Fibroblast of skin of back (primary cell): ENCODE results near the gene ANKS1B. TPM values are rescaled to one million over a fixed set of nuclear protein-coding genes. Genes with fewer than 3 reads are reported as not detected.
"Not testable (repeated sequence)": the region's sequence is repeated elsewhere in the genome, so short reads cannot be mapped to it uniquely, and the experiment has no call there.

Source experiments
- DNase-seq: peaks from one replicate; pipeline ENCODE4 v3.0.0-alpha.2; 2013
- polyA plus RNA-seq, 2 experiments: library from polyadenylated mRNA; unstranded; fragments of 120-200 nt; gene quantifications; one replicate each; pipeline ENCODE4 v1.2.1, GENCODE V29; 2013; ENCODE audit not compliant: insufficient read length in 2 of 2

Gene ANKS1B
- polyA plus RNA-seq (2013, experiment 1 of 2; ENCODE audit: insufficient read length), result 0.63 TPM
- polyA plus RNA-seq (2013, experiment 2 of 2; ENCODE audit: insufficient read length), result 0.55 TPM

- DNase-seq, result peak; percentile 37
Measured at GRCh38 chr12:99984271-99985128, at the start of gene ANKS1B. ANKS1B (minus strand) TSS chr12:99984936; CDS start chr12:99984237, 699 bp downstream.

DNA sequence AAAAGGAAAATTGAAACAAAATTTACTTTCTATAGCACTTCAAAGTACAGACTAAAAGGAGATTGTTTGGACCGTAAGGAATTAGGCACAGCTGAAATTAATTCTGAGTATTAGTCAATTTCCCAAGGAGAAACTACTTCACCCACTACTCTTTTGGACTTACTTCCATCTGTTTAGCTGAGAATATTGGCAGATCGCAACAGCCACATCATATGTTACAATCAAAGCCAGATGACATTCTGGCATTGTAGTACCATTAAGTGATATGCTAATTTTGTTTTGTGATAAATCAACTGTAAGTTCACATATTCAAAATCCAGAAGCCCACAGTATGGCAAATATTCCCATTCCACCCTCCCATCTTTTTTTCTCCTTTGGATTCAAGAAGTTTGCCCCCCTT, 47.1 kb upstream of the ANKS1B start:
- no peak for DNase-seq

GRCh38 chr12:100027671-100028070, 42.9 kb upstream of the ANKS1B start:
- no peak for DNase-seq

DNA sequence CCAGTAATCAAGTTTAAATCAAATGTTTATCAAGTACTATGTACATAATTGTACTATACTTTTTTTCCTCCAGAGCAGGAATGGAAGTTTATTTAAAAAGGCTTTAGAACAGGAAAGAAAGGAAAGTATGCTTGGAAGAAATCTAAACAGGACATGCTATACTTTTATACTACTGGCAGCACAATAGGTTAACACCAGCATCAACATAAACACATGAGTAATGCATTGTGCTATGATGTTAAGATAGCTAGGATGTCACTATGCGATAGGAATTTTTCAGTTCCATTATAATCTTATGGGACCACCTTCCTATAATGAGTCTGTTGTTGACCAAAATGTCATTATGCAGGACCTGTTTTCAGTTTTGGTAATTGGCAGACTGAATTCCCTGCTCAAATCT, 41.5 kb upstream of the ANKS1B start:
- DNase-seq, result peak; percentile 1

- peak; percentile 5 for DNase-seq
Measured at GRCh38 chr12:100024974-100025555, 40.3 kb upstream of the ANKS1B start.

GRCh38 chr12:100020370-100020769, 35.6 kb upstream of the ANKS1B start:
- DNase-seq, result no peak

- DNase-seq, result no peak
Measured at GRCh38 chr12:100017056-100017455, 32.3 kb upstream of the ANKS1B start.

GRCh38 chr12:100016304-100016703, 31.6 kb upstream of the ANKS1B start:
- DNase-seq, result not testable (repeated sequence)

DNA sequence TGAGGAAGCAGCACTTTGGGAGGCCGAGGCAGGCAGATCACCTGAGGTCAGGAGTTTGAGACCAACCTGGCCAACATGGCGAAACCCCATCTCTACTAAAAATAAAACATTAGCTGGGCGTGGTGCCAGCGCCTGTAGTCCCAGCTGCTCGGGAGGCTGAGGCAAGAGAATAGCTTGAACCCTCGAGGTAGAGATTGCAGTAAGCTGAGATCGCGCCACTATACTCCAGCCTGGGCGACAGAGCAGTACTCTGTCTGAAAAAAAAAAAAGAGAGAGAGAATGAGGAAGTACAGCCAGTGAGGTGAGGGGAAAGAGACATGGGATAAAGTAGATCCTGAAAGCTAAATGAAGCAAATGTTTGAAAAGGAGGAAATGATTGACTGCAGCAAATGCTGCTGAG, 21.1 kb upstream of the ANKS1B start:
- not testable (repeated sequence) for DNase-seq

GRCh38 chr12:99997806-99998205, 13.1 kb upstream of the ANKS1B start:
- no peak for DNase-seq

DNA sequence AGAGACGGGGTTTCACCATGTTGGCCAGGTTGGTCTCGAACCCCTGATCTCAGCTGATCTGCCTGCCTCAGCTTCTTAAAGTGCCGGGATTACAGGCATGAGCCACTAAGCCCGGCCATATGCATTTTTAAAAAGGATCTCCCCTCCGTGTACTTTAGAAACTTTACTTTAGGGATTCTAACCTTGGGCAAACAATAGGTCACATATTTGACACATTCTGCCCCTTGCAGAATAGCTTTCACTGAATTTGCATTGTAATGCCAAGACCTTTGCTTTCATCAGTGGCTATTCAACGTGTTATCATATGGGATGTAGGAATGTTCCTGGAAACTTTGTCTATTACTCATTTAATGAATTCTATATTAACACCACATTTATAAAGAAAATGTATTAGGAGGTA, 11.4 kb upstream of the ANKS1B start:
- DNase-seq, result no peak

DNA sequence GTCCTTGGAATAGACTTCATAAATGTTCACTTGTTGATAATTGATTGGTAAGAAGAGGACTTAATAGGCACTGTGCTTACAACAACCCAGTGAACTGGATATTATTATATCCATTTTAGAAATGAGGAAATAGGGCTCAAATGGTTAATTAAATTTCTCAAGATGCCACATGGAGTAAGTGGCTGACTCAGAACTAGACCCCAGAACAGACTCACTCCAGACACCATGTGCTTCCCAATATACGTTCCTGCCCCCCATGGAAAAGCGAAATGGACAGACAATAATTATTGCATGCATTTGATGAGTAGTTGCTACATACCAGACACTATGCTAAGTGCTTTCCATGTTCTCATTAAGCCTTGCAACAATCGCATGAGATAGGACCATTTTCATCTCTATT, 895 bp upstream of the ANKS1B start:
- DNase-seq, result no peak

DNA sequence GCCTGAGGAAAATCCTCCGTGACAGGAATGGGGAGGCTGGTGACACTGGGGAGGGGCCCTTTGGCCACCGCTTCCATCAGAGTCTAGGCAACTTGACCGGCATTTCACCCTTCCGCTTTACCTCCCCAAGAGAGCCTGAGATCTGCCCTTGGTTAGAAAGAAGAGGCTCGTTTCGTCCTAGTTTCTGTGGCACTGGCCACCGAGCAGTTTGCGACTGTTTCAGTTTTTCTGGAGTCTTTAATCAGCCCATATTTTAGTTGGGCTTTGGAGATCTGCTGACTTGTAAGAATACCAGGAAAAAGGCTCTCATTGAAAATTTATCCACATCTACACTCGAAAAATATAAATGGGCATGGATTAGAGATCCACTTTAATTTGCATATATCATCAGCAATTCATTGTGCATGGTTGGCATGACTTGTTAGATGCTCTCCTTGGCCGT, 414 bp upstream of the ANKS1B start:
- no peak for DNase-seq

DNA sequence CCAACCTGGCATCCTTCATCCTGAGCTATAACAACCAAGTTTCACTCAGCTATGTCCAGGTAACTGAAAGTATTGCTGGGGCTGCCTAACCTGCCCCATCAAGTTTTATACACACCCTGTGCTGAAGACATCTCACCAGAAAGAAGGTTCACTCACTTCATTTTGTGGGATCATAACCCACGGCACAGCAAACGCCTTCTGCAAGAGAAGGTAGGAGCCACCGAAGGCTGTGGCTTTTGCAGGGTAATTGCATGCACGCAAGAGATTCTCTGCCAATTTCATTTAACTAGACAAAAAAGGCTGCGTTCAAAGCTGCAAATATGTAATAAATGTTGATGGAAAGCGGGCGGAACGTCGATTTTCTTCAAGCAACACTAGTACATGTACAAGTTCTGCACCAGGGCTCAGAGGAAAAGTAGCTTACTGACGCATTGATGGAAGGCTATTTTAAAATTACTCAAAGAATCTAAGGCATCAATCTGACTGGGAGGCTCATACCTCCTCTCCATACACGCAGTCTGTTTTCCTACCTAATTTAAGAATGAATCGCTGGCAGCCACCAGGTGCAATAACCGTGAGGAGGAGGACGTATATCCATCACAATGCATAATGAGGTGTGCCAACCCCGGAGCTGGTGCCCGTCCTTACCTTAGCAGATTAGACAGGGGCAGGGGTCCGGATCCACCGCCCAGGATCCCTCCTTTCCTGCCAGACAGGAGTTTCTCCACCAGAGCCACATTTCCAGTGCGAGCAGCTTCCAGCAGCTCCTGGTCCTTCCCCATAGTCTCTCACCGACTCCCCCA, 1.1 kb downstream of the ANKS1B start:
- no peak for DNase-seq

GRCh38 chr12:99981639-99982190, 3.0 kb downstream of the ANKS1B start:
- DNase-seq, result no peak

- DNase-seq, result no peak
Measured at GRCh38 chr12:99979471-99979870, 5.3 kb downstream of the ANKS1B start.

GRCh38 chr12:99978152-99978551, 6.6 kb downstream of the ANKS1B start:
- no peak for DNase-seq

GRCh38 chr12:99977550-99977949, 7.2 kb downstream of the ANKS1B start:
- no peak for DNase-seq

GRCh38 chr12:99976762-99977161, 8.0 kb downstream of the ANKS1B start:
- no peak for DNase-seq

- DNase-seq, result no peak
Measured at GRCh38 chr12:99975321-99975720, 9.4 kb downstream of the ANKS1B start.

DNA sequence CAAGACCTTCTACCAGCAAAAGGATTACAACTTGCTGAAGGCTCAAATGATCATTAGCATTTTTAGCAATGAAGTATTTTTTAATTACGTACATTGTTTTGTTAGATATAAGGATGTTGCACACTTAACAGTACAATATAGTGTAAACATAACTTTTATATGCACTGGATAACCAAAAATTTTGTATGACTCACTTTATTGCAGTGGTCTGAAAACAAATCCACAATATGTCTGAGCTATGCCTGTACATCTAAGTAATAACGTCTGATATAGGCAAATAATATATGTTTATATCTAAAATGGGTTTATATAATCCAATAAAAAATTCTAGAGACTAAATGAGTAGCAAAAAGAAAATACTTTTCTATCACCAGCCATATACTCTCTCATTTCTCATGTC, 10.6 kb downstream of the ANKS1B start:
- no peak for DNase-seq

- DNase-seq, result no peak
Measured at GRCh38 chr12:99966429-99966828, 18.3 kb downstream of the ANKS1B start.

DNA sequence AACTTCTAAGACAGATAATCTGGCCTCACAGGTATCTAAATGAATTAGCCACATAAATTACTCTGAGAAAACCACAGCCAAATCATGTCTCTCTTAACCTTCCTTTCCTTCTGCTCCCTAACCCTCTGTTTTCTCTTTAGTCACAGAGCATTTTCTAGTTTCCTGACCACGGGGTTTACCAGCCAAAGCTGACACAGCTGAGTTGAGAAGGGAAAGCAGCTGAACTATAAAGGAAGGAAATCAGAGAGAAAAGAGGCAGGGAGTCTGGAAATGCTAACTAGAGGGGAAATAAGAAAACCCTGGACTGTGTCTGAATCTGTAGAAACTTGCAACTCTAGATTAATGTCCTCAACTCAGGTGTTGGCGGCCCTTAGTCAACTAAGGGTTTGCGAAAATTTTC, 24.4 kb downstream of the ANKS1B start:
- no peak for DNase-seq
